GM12872 (cell line): Measurements from ENCODE around the gene NDC1.

Experiments
- TF ChIP-seq, protein P1 (sequence below): IDR thresholded peaks from 3 replicates; pipeline ENCODE4 v1.5.1; 2011; ENCODE audit warnings: low read depth, mild to moderate bottlenecking, low read length, moderate library complexity; ENCODE audit not compliant: insufficient read depth

NDC1 gene

DNA sequence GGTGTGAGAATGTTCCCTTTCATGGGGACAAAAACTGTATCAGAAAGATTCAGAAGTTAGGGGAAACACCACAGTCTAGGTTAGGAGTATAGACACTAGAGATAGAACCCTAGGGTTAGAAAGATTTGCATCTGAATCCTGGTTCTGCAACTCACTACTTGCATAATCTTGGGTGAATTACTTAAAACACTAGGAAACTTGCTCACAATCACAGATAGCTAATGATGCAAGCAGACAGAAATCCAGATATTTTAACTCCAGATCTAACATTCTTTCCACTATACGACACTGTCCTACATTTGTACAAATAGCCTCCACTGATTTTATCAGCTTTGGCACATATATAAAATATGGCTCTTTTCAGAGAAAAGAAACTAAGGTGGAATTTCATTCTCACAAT lies 68.3 kb downstream of the NDC1 start:
- TF ChIP-seq, protein P1, sequence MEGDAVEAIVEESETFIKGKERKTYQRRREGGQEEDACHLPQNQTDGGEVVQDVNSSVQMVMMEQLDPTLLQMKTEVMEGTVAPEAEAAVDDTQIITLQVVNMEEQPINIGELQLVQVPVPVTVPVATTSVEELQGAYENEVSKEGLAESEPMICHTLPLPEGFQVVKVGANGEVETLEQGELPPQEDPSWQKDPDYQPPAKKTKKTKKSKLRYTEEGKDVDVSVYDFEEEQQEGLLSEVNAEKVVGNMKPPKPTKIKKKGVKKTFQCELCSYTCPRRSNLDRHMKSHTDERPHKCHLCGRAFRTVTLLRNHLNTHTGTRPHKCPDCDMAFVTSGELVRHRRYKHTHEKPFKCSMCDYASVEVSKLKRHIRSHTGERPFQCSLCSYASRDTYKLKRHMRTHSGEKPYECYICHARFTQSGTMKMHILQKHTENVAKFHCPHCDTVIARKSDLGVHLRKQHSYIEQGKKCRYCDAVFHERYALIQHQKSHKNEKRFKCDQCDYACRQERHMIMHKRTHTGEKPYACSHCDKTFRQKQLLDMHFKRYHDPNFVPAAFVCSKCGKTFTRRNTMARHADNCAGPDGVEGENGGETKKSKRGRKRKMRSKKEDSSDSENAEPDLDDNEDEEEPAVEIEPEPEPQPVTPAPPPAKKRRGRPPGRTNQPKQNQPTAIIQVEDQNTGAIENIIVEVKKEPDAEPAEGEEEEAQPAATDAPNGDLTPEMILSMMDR: no peak

DNA sequence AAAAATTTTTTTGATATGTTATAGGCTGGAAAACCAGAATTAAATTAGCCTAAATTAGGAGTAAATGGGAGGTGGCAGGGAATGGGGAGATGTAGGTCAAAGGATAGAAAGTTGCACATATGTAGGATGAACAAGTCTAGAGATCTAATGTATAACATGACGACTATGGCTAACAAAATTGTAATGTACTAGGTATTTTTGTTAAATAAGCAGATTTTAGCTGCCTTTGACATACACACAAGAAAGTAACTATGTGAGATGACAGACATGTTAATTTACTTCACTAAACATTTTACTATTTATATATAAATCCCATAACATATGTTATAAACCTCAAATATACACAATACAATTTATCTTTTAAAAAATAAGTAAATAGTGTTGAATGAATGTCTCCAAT lies 68.9 kb downstream of the NDC1 start:
- TF ChIP-seq, protein P1: no peak

GRCh38 chr1:53766831-53767405 lies 71.2 kb downstream of the NDC1 start:
- TF ChIP-seq, protein P1: no peak

GRCh38 chr1:53766194-53766742 lies 71.8 kb downstream of the NDC1 start:
- TF ChIP-seq, protein P1: no peak

DNA sequence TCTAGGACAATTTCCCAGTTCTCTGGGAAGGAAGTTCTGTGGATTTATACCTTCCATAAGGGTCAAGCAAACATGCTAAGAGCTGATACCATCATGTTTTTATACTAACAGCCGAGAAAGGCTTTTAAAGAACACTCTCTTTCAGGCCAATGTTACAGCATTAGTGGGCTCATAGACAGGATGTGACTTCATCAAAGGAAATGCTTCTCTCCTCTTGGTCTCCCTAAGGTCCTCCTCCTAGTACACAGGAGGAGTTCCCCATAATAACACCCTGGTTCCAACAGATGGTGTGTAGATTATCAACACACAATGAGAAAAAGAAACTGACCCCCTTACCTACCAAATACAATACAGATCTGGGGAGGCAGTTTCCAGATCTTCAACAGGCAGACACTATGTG lies 72.4 kb downstream of the NDC1 start:
- TF ChIP-seq, protein P1: no peak

DNA sequence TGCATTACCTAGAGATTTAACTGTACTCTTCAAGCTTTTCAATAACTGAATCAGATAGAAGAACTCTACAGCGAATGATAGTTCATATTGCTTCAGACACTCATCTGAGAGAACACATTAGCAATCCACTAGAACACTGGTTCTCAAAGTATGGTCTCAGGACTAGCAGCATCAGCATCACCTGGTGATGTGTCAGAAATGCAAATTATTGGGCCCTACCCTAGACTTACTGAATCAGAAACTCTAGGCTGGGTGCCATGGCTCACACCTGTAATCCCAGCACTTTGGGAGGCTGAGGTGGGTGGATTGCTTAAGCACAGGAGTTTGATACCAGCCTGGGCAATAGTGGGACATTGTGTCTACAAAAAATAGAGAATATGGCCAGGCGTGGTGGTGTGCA lies 74.2 kb downstream of the NDC1 start:
- TF ChIP-seq, protein P1: no peak

DNA sequence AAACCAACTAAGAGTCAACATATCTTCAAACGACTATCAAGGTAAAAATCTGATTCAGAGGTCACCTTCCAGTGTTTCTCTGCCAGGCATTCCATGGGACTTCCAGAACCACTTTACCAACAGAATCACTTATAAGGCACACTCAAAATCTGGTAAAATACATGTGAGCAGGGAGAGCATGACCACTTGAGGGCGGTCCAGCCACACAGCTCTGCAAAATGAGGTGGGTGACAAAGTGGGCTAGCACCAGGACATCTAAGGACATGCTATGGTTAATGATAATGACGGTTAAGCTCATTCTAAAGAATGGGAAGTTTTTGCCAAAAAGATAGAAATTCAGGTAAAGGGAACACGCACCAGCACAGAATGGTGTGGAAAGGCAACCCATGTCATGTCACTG lies 74.6 kb downstream of the NDC1 start:
- TF ChIP-seq, protein P1: no peak
